ENCODE results near the gene FAM13A. TPM values are rescaled to one million over a fixed set of nuclear protein-coding genes. Genes with fewer than 3 reads are reported as not detected.

The FAM13A gene
- total RNA-seq, 4 donors from 2014 or later: 157 to 327 (median 202) TPM

- no peaks in the 10 kb centered on the region for H3K27me3 ChIP-seq
- H3K4me1 ChIP-seq: peaks cover 22 to 27% of the 10 kb centered on the region in 2 donors
- TF ChIP-seq POLR2A (IDR thresholded peaks at IDR 0.05) (no peak), CTCF (IDR thresholded peaks at IDR 0.05) (no peak)
- peak overlapping the region; percentile 77 to 94 (median 93) for H3K27ac ChIP-seq
- H3K4me3 ChIP-seq (replicated peaks in 1 of 3): no peak overlapping the region
- DNase-seq: peak in 1 of 2 donors; percentile 12
- WGBS, 2 donors: 27 to 37% methylated on average over 3 of the region's 3 CpGs
- intact Hi-C loops (cut with DNase I): no loop called here
- H3K9me3 ChIP-seq: no peaks in the 10 kb centered on the region
- H3K36me3 ChIP-seq: no peaks in the 10 kb centered on the region
Measured at GRCh38 chr4:88952081-88952480, 104.9 kb downstream of the FAM13A start.

DNA sequence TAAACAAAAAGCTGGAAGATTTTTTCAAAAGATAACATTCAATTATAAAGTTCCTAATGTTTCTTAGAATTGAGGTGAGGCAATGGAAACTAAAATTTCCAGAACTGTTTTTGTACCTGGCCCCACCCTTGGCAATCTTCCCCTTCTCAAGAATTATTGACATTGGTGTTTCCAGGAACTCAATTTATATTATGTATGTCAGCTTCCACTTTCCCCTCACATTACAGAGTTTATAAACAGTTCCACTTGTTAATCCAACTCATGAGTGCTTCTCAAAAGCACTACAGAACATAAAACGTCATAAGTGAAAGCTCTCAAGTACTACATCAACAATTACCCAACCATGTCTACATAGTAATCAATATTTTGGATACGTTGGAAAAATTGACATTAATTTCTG lies 107.4 kb downstream of the FAM13A start:
- no peak for DNase-seq
- Histone ChIP-seq H3K27me3 (no peaks in the 10 kb centered on the region), H3K27ac (peak overlapping the region; percentile 22 to 94 (median 50)), H3K36me3 (no peaks in the 10 kb centered on the region), H3K9me3 (no peaks in the 10 kb centered on the region), H3K4me1 (peaks cover 22 to 27% of the 10 kb centered on the region in 2 donors), H3K4me3 (replicated peaks in 1 of 3) (no peak overlapping the region)
- TF ChIP-seq POLR2A (IDR thresholded peaks at IDR 0.05): no peak
- intact Hi-C loops (cut with DNase I): no loop called here
- WGBS, 2 donors: 24 to 38% methylated on average over 2 of the region's 2 CpGs

GRCh38 chr4:88940506-88940905 lies 116.5 kb downstream of the FAM13A start:
- no peak overlapping the region for H3K27ac ChIP-seq
- no peaks in the 10 kb centered on the region for H3K4me1 ChIP-seq
- WGBS, 2 donors: 89 to 94% methylated on average over 2 of the region's 2 CpGs
- H3K4me3 ChIP-seq (replicated peaks in 1 of 3): no peak overlapping the region
- H3K27me3 ChIP-seq: no peaks in the 10 kb centered on the region
- no peak for TF ChIP-seq POLR2A (IDR thresholded peaks at IDR 0.05)
- no peak for TF ChIP-seq CTCF (IDR thresholded peaks at IDR 0.05)
- DNase-seq: no peak
- H3K9me3 ChIP-seq: no peaks in the 10 kb centered on the region
- H3K36me3 ChIP-seq: no peaks in the 10 kb centered on the region
- intact Hi-C loops (cut with DNase I): no loop called here

DNA sequence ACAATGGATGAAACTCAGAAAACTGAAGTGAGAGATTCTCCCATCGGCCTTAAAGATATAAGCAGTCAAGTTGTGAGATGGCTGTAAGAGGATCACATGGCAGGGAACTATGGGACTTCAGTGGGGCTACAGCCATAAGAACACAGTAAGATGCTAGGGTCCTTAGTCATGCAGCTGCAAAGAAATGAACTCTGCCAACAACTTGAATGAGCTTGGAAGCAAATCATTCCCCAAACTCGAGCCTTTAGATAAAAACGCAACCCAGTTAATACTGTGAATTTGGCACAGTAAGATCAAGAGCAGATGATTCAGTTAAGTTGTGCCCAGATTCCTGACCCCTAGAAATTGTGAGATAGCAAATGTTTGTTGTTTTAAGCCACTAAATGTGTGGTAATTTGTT lies 117.3 kb downstream of the FAM13A start:
- TF ChIP-seq POLR2A (IDR thresholded peaks at IDR 0.05) (no peak), CTCF (IDR thresholded peaks at IDR 0.05) (no peak)
- Histone ChIP-seq H3K27ac (no peak overlapping the region), H3K4me1 (no peaks in the 10 kb centered on the region), H3K9me3 (no peaks in the 10 kb centered on the region), H3K4me3 (replicated peaks in 1 of 3) (no peak overlapping the region), H3K36me3 (no peaks in the 10 kb centered on the region), H3K27me3 (no peaks in the 10 kb centered on the region)
- no peak for DNase-seq
- intact Hi-C loops (cut with DNase I): no loop called here
- WGBS, 2 donors: 52 to 69% methylated on average over 3 of the region's 3 CpGs

- Histone ChIP-seq H3K27me3 (no peaks in the 10 kb centered on the region), H3K27ac (no peak overlapping the region), H3K4me3 (replicated peaks in 1 of 3) (no peak overlapping the region), H3K9me3 (no peaks in the 10 kb centered on the region), H3K36me3 (no peaks in the 10 kb centered on the region), H3K4me1 (peaks cover 0 to 4% of the 10 kb centered on the region in 2 donors)
- TF ChIP-seq POLR2A (IDR thresholded peaks at IDR 0.05) (no peak), CTCF (IDR thresholded peaks at IDR 0.05) (no peak)
- intact Hi-C loops (cut with DNase I): no loop called here
- DNase-seq: no peak
Measured at GRCh38 chr4:88938138-88938537, 118.8 kb downstream of the FAM13A start.

- DNase-seq: no peak
- no peak for TF ChIP-seq CTCF (IDR thresholded peaks at IDR 0.05)
- TF ChIP-seq POLR2A (IDR thresholded peaks at IDR 0.05): no peak
- peaks cover 0 to 4% of the 10 kb centered on the region in 2 donors for H3K4me1 ChIP-seq
- intact Hi-C loops (cut with DNase I): no loop called here
- no peak overlapping the region for H3K27ac ChIP-seq
- no peaks in the 10 kb centered on the region for H3K27me3 ChIP-seq
- H3K9me3 ChIP-seq: no peaks in the 10 kb centered on the region
- 97% methylated on average over 2 of the region's 2 CpGs for WGBS, 2 donors
- no peak overlapping the region for H3K4me3 ChIP-seq (replicated peaks in 1 of 3)
- H3K36me3 ChIP-seq: no peaks in the 10 kb centered on the region
Measured at GRCh38 chr4:88937081-88937480, 119.9 kb downstream of the FAM13A start.
